HG03159 (cell line): ENCODE data around the gene ZBTB7C.
A peak's percentile ranks its signal among the peaks of the same experiment; 100 is the strongest.

Experiments
- ATAC-seq: cut with Tn5 transposase; IDR thresholded peaks from one replicate; pipeline ENCODE4 v1.9.1; 2021; ENCODE audit warnings: mild to moderate bottlenecking, moderate library complexity; ENCODE audit not compliant: unreplicated experiment

The ZBTB7C gene

DNA sequence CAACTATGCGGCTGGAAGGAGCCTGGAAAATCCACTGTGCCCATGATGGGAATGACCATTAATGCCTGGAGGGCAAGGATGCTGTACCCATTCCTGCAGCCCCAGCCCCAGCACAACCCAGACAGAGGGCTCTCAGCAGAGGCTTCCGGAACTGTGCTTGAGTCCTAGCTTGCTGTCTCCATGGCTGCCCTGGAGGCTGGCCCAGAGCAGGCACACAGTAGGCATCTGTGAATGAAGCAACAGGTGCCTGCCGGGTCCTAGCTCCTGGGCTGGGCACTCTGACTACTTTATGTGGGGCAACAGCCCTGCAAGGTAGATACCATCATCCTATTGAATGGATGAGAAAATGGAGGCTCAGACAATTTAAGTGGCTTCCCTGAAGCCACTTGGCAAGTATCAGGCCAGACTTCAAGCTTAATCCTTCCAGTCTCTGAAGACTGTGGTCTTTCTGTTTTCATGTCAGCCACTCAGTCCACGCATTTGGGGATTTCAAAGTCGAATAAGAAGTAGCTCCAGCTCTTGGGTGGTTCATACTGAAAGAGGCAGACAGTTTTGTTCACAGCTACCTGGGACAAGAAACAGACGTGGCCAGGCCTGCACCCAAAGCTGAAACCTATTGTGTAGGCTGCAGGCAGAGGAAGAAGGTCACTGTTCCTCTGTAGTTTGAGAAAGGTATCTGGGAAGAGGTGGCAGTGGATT, 237.5 kb downstream of the ZBTB7C start:
- ATAC-seq = no peak

GRCh38 chr18:48170651-48171050, 238.5 kb downstream of the ZBTB7C start:
- ATAC-seq = no peak

DNA sequence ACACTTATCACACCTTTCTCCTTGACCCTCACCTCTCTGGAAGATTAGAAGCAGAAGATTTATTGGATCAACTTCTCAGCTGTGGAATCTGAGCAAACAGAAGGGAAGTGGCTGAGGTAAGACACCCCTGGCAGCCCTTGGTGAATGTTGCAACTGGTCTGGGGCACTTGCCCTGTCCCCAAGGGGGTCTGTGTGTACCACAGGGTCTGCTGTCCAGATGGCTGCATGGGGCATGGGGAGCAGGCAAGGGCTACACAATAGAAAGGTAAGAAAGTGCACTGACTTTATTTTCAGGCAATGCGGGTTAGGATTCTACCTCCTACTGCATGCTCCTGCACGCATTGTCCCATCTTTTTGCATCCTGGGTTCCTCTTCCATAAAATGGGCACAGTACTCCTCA, 240.3 kb downstream of the ZBTB7C start:
- ATAC-seq = no peak

DNA sequence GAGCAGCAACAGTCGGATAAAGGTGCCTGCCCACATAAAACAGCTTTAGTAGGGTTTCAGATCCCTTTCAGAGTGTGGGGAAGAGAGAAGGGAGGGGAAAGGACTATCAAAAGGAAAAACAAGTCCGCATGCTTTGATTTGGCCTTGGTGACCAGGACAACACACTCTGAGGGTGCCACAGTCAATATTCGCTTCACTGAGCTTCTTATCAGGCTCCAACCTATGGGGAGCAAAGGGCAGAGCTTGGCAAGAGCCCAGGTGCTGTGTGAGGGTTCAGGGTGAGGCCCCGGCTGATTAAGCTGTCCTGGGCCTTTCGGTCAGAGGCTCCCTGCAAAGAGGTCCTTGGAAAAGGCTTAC, 241.3 kb downstream of the ZBTB7C start:
- ATAC-seq = no peak

DNA sequence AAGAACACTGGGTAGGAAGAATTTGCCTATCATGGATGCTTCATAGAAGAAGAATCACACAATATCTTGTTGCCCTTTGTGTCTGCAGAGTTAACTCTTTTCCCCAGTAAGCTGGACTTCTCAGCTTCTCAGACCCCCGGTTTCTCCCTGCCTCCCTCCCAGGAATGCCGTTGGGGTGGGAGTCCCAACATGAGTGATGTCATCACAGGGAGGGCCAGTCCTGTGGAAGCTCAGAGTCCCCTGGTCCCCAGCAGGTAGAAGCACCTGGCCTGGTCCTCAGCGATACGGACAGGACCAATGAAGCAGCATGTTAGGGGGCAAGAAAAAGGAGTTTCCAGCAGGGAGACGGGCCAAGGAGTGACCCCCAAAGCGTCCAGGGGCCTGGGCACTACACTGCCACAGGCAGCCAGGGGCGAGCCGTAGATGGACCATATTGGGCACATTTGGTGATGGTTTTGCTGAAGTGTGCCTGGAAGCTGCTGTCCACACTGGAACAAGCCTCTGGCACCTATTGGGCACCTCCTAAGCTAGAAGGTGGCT, 242.8 kb downstream of the ZBTB7C start:
- ATAC-seq = no peak

DNA sequence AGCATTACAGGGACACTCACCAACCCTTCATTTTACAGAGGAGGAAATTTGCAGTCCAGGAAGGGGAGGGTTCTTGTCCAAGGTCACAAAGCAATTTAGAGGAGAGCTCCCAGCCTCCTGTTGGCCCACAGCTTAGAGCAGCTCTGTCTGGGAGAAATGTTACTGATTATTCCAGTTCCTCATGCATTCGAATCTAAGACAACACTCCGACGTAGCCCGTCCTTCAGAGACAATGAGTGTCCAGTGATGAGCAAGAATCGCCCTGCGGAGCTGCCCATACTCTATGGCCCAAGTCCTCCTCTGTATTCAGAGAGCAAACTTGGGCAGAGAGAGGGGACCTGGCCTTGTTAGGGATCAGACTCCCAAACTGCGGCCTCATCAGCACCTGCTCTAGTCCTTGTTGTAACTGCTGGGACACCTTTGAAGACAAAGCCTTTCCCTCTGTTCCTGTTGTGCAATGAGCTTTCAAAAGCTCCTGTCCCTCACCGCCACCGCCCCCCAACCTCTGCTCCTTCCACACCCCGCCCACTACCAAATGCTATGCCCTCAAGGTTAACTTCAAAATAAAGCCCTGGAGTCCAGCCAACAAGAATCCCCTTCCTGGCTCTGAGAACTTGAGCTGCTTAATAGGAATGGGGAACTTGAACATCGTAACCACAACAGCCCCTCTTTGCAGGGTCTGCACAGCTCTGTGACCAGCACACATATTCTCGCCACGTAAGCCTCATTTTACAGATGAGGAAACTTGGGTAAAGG, 243.9 kb downstream of the ZBTB7C start:
- ATAC-seq = no peak

DNA sequence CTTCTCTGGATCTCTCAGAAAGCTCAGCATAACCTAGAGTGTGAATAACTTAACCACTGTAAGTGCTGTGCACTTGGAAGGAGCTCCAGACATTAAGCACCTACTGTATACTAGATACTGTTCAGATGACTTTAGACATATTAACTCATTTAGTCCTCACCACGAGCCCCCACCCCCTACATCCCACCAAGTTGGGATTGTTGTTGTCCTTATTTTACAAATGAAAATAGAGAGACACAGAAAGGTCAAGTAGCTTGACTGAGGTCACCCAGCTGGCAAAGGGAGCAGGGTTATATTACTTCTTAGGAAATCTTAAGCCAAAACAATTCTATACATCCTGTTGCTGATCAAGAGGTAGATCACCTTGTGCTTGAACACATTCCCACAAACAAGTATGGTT, 244.5 kb downstream of the ZBTB7C start:
- no peak for ATAC-seq

DNA sequence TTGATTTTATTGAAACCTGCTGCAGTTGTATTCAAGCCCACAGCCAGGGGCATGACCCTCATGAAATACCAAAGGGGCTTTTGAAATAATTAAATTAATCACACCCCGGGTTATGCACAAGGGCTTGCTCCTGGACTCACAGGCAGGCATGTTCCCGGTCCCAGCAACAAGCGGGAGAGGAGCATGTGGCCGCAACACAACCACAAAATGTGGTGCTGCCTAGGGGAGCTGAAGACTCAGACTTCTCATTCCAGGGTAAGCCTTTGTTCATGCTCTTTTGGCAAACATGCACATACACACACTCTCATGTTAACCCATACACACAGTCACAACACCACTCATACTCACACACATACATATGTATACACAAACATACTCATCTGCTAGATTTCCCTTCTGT, 245.1 kb downstream of the ZBTB7C start:
- ATAC-seq = no peak

GRCh38 chr18:48163738-48164115, 245.5 kb downstream of the ZBTB7C start:
- no peak for ATAC-seq

GRCh38 chr18:48162956-48163737, 246.0 kb downstream of the ZBTB7C start:
- no peak for ATAC-seq

DNA sequence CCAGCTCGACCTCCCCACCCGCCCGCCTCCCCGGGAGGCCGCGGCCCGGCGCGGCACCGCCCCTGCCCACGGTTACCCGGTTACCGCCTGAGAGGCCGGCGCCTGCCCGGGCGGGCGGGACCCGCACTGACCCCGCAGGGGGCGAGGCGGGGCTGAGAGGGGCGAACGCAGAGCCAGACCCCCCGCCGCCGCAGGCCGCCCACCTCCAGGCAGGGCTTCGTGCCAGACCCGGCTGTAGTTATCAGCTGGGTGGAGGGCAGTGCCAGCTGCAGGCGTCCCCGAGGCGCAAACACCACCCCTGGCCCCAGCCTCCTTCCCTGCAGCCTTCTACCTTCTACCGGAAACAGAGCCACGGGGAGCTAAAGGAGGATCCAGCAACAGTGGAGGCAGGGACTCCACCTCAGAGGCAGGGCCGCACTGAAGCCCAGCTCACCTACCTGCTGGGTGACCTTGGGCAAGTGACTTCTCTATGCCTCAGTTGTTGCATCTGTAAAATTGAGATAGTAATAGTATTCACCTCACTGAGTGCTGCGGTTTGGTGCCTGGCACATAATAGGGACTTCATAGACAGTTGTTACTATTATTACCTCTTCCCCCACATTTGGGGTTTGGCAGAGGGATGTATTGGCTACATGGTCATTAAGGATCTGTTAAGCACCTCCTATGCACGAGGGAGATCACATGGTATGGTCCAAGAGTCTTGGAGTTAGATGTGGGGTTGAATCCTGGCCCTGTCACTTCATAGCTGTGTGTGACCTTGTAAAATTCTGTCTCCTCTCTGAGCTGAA, 247.1 kb downstream of the ZBTB7C start:
- ATAC-seq = peak; percentile 30

DNA sequence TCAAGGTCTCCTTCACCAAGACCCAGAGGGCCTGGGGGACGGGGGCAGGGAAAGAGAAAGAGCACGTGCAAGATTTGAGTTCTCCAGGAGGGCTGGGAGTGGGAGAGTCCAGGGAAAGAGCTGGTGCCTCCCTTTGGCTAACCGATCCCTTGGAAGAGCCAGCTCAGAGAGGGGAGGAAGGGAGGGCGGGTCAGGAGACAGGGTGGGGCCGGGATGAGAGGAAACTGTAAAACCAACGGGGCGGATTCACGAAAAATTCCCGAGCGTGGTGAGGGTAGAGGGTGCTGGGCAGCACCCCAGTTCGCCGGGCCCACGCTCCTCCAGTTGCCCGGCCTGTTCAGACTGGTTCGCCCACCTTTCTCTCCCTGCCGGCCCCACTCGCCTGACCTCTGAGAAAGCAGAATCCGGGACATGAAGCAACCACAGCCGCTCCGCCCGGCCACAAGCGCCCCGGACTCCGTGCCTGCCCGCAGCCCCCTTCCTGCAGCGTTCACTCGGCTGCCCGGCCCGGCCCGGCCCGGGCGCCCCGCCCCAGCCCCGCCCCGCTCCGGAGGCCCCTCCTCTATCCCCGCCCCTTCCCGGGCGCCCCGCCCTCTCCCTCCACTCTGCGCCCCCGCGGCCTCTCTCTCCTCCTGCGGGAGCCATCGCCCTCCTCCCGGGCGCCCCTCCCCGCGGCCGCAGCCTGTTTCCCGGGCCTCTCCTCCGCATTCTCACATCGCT, 247.8 kb downstream of the ZBTB7C start:
- peak; percentile 76 for ATAC-seq

DNA sequence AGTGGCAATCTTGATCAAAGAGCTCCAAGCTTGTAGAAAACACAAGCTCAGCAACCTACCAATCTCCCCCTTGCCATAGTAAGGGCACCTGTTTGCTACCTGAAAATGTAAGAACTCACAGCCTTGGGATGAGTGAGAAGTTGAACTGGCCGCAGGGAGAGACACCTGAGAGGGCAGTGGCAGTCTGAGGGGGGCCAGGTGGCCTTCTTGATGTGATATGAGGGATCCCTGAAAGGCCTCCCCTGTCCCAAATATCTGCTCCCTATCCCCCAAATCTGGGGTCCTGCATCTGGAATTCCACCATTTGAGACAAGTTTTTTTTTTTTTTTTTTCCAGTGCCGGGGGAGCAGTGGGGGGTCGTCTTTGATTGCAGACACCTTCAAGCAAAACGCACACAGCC, 248.6 kb downstream of the ZBTB7C start:
- ATAC-seq = no peak

GRCh38 chr18:48159816-48160215, 249.4 kb downstream of the ZBTB7C start:
- ATAC-seq = no peak

DNA sequence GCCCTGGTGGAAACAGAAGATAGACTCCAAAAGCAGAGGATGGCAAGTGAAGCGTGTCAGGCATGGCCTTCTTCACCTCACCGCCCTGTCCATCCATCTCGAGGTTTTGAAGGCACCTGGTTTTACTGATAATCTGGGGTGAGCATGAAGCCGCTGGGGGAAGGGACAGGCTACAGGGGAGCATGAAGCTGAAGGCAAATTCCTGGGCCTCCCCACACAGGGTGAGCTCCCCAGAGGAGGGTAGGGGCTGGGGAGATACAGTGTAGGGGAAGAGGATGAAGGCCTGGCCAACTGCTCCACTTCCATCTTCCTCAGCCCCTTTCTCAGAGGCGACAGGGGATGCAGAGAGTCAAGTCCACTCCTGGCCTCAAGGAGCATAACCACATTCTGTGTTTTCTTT, 250.5 kb downstream of the ZBTB7C start:
- ATAC-seq = no peak

- ATAC-seq = no peak
These were observed 251.2 kb downstream of the ZBTB7C start for GRCh38 chr18:48157956-48158355.

DNA sequence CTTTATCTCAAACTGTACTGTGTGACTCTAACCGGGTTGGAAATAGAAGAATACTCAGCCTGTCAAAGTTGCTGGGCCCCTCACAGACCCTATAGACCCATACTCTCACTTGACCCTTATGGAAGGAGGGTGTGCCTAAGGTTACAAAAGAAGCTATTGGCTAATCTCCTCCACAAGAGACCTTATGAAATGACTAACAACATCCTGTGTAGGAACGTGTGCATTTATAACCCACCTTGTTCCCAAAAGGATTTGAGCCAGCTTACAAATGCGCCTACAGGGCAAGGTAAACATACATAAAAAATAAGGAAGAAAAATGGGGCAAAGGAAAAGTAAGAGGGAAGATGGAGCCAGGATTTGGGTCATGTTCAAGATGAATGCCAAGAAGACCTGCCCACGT, 253.3 kb downstream of the ZBTB7C start:
- no peak for ATAC-seq

DNA sequence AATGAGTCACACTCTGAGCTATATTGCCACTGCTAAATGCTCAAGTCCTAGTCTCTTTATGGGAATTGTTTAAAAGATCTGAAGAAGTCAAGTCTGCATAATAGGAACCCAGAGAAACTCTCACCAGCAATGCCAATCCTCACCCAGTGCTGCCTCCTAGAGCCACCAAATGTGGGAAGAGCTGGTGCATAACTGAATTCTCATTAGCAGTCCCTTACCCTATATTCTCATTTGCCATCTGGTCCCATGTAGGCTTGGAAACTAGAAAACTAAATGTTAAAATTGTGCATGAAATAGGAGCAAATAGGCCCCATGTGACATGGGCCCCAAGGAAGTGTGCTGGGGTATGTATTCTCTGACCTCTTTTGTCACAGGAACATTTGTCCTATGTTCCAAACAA, 254.4 kb downstream of the ZBTB7C start:
- no peak for ATAC-seq

DNA sequence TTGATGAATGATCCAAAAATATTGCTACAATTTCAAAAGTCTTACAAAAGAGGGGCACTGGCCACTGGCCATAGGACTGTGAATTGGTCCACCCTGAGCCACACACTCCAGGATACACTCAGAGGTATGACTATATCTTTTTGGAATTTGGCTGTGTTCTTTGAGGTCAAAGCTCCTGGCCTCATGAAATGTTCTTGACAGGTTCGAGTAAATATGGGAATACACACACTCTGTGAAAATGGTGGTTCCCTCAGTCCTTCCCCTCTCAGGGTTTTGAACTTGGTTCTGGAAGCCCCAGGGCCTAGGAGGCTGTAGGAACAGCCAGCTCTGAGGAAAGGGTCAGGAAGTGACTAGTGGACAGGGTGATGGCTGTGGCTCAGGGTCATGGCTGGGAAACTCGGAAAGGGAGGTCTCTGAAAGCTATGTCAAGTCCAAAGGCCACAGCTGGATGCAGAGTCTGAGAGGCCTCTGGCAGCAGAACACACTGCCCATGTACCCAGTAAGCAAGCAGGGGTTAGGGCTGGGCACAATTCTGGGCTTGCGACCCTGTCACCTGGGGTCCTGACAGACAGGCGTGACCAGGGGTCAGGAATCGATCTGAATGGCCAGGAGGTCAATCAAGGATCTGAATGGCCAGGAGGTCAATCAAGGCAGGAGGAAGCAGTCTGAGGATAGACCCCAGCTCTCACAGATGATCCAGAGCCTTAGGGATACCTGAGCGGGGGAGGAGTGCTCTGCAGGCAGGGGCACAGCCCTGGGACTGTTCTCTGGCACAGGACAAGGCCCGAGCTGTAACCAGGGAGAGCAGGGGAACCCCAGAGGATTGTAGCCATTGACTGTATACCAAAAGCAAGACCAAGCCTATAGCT, 255.3 kb downstream of the ZBTB7C start:
- ATAC-seq = no peak
